Neural cell (in vitro differentiated cells): ENCODE measurements around the gene ANO9. TPM values are rescaled to one million over a fixed set of nuclear protein-coding genes. Genes with fewer than 3 reads are reported as not detected.

ENCODE experiments used
- H2AFZ ChIP-seq: fragments of 200-600, 300-800 bp; sonication (generic), shearing (Covaris generic); 2 replicates; pipeline ENCODE4 v1.6.0; 2014; ENCODE audit warnings: low read depth, mild to moderate bottlenecking, antibody characterized with exemption, low read length, moderate library complexity
- H3F3A ChIP-seq: fragments of 200-600 bp; shearing (Covaris generic); 2 replicates; pipeline ENCODE4 v1.6.1; 2016; ENCODE audit warnings: mild to moderate bottlenecking, moderate library complexity, mixed read lengths, antibody characterized with exemption, low read length; ENCODE audit not compliant: insufficient read depth, poor library complexity, severe bottlenecking
- H3K27ac ChIP-seq: fragments of 200-600, 300-800 bp; sonication (generic), shearing (Covaris generic); 2 replicates; pipeline ENCODE4 v1.5.1; 2014; ENCODE audit warnings: mild to moderate bottlenecking, low read length, moderate library complexity
- H3K27me3 ChIP-seq: fragments of 300-800, 200-600 bp; sonication (generic), shearing (Covaris generic); 2 replicates; pipeline ENCODE4 v1.6.0; 2014; ENCODE audit warnings: mild to moderate bottlenecking, low read depth, low read length, moderate library complexity; ENCODE audit not compliant: insufficient read depth
- H3K36me3 ChIP-seq: fragments of 300-800, 200-600 bp; sonication (generic), shearing (Covaris generic); 2 replicates; pipeline ENCODE4 v1.5.1; 2014; ENCODE audit warnings: mild to moderate bottlenecking, antibody characterized with exemption, low read length, moderate library complexity; ENCODE audit not compliant: insufficient read depth
- H3K4me2 ChIP-seq: fragments of 300-800, 200-600 bp; sonication (generic), shearing (Covaris generic); 2 replicates; pipeline ENCODE4 v1.6.0; 2014; ENCODE audit warnings: mild to moderate bottlenecking, low read length
- H3K4me3 ChIP-seq: fragments of 300-800, 200-600 bp; sonication (generic), shearing (Covaris generic); 2 replicates; pipeline ENCODE4 v1.5.1; 2014; ENCODE audit warnings: mild to moderate bottlenecking, low read length, moderate library complexity
- H3K79me2 ChIP-seq: fragments of 200-600 bp; shearing (Covaris generic); replicated peaks from 2 replicates; pipeline ENCODE4 v1.6.0; 2014; ENCODE audit warnings: mild to moderate bottlenecking, low read length, moderate library complexity; ENCODE audit not compliant: insufficient read depth
- H3K9ac ChIP-seq: fragments of 300-800, 200-600 bp; sonication (generic), shearing (Covaris generic); 2 replicates; pipeline ENCODE4 v1.6.1; 2016; ENCODE audit warnings: mild to moderate bottlenecking, low read length, mixed read lengths
- H3K9me2 ChIP-seq: fragments of 200-600 bp; shearing (Covaris generic); 2 replicates; pipeline ENCODE4 v1.6.1; 2016; ENCODE audit warnings: mild to moderate bottlenecking, low read length, mixed read lengths; ENCODE audit not compliant: insufficient read depth
- H3K9me3 ChIP-seq: fragments of 200-600, 300-800 bp; sonication (generic), shearing (Covaris generic); 2 replicates; pipeline ENCODE4 v1.6.1; 2016; ENCODE audit warnings: mild to moderate bottlenecking, mixed run types, low read length, moderate library complexity, mixed read lengths
- H4K20me1 ChIP-seq: fragments of 200-600 bp; shearing (Covaris generic); 2 replicates; pipeline ENCODE4 v1.6.1; 2016; ENCODE audit warnings: mild to moderate bottlenecking, mixed run types; ENCODE audit not compliant: insufficient read depth
- CTCF ChIP-seq: fragments of 450-650 bp; IDR thresholded peaks from 2 replicates; pipeline ENCODE4 v1.5.1; 2014; ENCODE audit warnings: antibody characterized with exemption, mild to moderate bottlenecking, moderate library complexity; ENCODE audit not compliant: poor library complexity, severe bottlenecking
- EP300 ChIP-seq: fragments of 450-650 bp; conservative IDR thresholded peaks from 2 replicates; pipeline ENCODE4 v1.6.1; 2014; ENCODE audit warnings: antibody characterized with exemption, mild to moderate bottlenecking, moderate library complexity; ENCODE audit not compliant: poor library complexity, severe bottlenecking
- EZH2 ChIP-seq: fragments of 200-600, 300-800 bp; shearing (Covaris generic), sonication (generic); IDR thresholded peaks from 2 replicates; pipeline ENCODE4 v1.6.1; 2014; ENCODE audit warnings: antibody characterized with exemption, low read length, borderline replicate concordance, mild to moderate bottlenecking; ENCODE audit not compliant: insufficient read depth, poor library complexity, severe bottlenecking
- MXI1 ChIP-seq: fragments of 450-650 bp; conservative IDR thresholded peaks from 2 replicates; pipeline ENCODE4 v1.6.1; 2014; ENCODE audit warnings: antibody characterized with exemption, mild to moderate bottlenecking; ENCODE audit not compliant: poor library complexity, severe bottlenecking
- POLR2AphosphoS5 ChIP-seq: IDR thresholded peaks from 2 replicates; pipeline ENCODE4 v1.6.1; 2012
- RAD21 ChIP-seq: fragments of 450-650 bp; conservative IDR thresholded peaks from 2 replicates; pipeline ENCODE4 v1.6.1; 2014; ENCODE audit warnings: antibody characterized with exemption, mild to moderate bottlenecking, moderate library complexity
- REST ChIP-seq: IDR thresholded peaks from 2 replicates; pipeline ENCODE4 v1.6.1; 2012; ENCODE audit warnings: borderline replicate concordance
- SMC3 ChIP-seq: fragments of 450-650 bp; conservative IDR thresholded peaks from 2 replicates; pipeline ENCODE4 v1.6.1; 2014; ENCODE audit warnings: antibody characterized with exemption, mild to moderate bottlenecking, moderate library complexity; ENCODE audit not compliant: poor library complexity
- TAF1 ChIP-seq: IDR thresholded peaks from 2 replicates; pipeline ENCODE4 v1.6.1; 2012; ENCODE audit warnings: low read depth
- polyA plus RNA-seq: library from polyadenylated mRNA; depleted of rRNA; stranded (reverse); fragments of >200 nt; gene quantifications from 2 replicates; pipeline ENCODE4 v1.2.3, GENCODE V29; 2014

ANO9 gene
- polyA plus RNA-seq, 1 donor from 2014 or later = not detected

GRCh38 chr11:487571-488021 is 45.8 kb upstream of the ANO9 start:
- H3K79me2 ChIP-seq = no peaks in the 10 kb centered on the region

GRCh38 chr11:486189-486588 is 44.4 kb upstream of the ANO9 start:
- Histone ChIP-seq H3K36me3 (no peaks in the 10 kb centered on the region), H3K4me2 (no peak overlapping the region), H3F3A (no peaks in the 10 kb centered on the region), H3K9me2 (no peaks in the 10 kb centered on the region), H3K27ac (no peak overlapping the region), H3K27me3 (no peaks in the 10 kb centered on the region), H3K9me3 (no peaks in the 10 kb centered on the region), H3K9ac (no peak overlapping the region), H2AFZ (no peak overlapping the region), H3K79me2 (no peaks in the 10 kb centered on the region), H4K20me1 (no peaks in the 10 kb centered on the region), H3K4me3 (no peak overlapping the region)
- TF ChIP-seq SMC3 = no peak

More at GRCh38 chr11:487571-488021, 45.8 kb upstream of the ANO9 start:
- no peaks in the 10 kb centered on the region for H3F3A ChIP-seq
- H3K4me3 ChIP-seq = no peak overlapping the region
- TF ChIP-seq POLR2AphosphoS5 = no peak
- no peak for TF ChIP-seq CTCF
- TF ChIP-seq REST = no peak
- no peak for TF ChIP-seq TAF1
- no peak for TF ChIP-seq MXI1
- no peak for TF ChIP-seq EP300
- no peak for TF ChIP-seq SMC3
- no peak for TF ChIP-seq RAD21
- no peak for TF ChIP-seq EZH2
- no peaks in the 10 kb centered on the region for H3K36me3 ChIP-seq
- H4K20me1 ChIP-seq = no peaks in the 10 kb centered on the region
- H3K27ac ChIP-seq = no peak overlapping the region
- no peaks in the 10 kb centered on the region for H3K27me3 ChIP-seq
- no peaks in the 10 kb centered on the region for H3K9me3 ChIP-seq
- H2AFZ ChIP-seq = no peak overlapping the region
- H3K9ac ChIP-seq = no peak overlapping the region
- no peaks in the 10 kb centered on the region for H3K9me2 ChIP-seq
- H3K4me2 ChIP-seq = no peak overlapping the region

GRCh38 chr11:484616-485015 is 42.8 kb upstream of the ANO9 start:
- Histone ChIP-seq H3F3A (no peaks in the 10 kb centered on the region), H3K27me3 (no peaks in the 10 kb centered on the region), H3K9me3 (no peaks in the 10 kb centered on the region), H2AFZ (no peak overlapping the region), H4K20me1 (no peaks in the 10 kb centered on the region), H3K4me2 (no peak overlapping the region), H3K9me2 (no peaks in the 10 kb centered on the region), H3K36me3 (no peaks in the 10 kb centered on the region), H3K27ac (no peak overlapping the region), H3K9ac (no peak overlapping the region), H3K79me2 (no peaks in the 10 kb centered on the region), H3K4me3 (no peak overlapping the region)
- TF ChIP-seq POLR2AphosphoS5 (no peak), SMC3 (no peak), REST (no peak), CTCF (no peak), RAD21 (no peak), EZH2 (no peak), TAF1 (no peak), MXI1 (no peak)
